Measurements from ENCODE around the gene VPS72.

VPS72 gene

DNA sequence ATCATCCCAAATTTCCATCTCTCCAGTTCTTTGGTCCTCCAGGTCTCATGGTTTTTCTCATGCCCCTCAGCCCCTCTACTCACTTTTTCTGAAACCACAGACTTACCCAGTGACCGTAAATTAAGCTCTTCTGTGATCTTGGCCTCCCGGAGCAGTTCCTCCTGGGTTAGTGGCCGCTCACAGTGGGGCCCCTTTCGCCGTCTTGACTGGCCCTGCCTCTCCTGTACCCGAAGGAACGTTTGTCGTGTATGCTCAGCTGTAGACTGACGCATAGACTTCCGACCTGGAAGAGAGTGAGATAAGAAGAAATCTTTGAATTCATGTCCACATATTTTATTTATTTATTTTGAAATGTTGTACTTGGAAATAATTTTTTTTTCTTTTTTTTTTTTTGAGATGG, 5.8 kb downstream of the VPS72 start:
- no peak for DNase-seq (ENCODE audit: low read depth in 2 of 2)

DNA sequence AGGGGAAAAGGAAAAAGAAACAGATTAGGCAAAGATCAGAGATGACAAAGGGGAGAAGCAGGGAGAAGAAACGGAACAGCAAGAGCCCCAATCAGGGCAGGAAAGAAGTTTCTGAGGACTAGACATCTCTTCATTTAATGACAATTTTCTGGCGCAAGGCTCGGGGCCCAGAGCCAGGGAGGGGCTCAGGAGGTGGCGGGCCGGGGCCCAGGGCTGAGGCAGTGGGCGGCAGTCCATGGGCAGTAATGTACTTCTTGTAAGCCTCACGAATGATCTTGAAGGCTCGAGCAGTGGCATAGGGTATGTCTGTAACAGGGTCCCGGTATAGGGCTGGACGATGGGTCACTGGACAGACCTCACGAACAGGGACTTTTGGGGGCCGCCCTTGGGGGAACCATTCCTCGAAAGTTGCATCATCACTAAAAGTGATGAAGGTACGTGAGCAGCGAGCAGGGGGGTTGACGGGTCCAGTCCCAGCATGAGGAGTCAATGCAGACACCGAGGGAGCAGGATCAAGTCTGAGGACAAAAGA, 13.4 kb downstream of the VPS72 start:
- no peak for DNase-seq (ENCODE audit: low read depth in 2 of 2)

DNA sequence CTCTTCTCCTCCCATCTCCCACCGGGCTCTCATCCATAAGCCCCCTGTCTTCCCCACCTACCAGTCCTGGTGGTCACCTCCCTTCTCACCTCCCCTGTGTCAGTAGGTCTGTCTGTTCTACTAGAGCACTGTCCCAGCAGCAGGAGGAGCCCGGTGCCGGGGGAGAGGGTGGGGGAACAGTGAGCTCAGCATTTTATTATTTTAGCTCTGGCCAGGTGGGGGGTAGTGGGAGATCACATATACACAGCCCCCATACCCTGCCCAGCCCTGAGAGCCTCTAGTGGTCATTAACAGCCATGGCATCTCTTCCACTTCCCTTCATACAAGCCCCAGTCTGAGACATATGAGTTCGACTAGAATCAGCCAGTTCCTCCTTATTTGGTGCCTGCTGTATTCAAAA, 14.1 kb downstream of the VPS72 start, which contains the start of gene TMOD4:
Gene TMOD4, minus strand, starts transcription at position 119 of the 400 bp plus-strand sequence. CDS start 1,106 bp downstream, outside the sequence.
- DNase-seq (ENCODE audit: low read depth in 2 of 2), result no peak

DNA sequence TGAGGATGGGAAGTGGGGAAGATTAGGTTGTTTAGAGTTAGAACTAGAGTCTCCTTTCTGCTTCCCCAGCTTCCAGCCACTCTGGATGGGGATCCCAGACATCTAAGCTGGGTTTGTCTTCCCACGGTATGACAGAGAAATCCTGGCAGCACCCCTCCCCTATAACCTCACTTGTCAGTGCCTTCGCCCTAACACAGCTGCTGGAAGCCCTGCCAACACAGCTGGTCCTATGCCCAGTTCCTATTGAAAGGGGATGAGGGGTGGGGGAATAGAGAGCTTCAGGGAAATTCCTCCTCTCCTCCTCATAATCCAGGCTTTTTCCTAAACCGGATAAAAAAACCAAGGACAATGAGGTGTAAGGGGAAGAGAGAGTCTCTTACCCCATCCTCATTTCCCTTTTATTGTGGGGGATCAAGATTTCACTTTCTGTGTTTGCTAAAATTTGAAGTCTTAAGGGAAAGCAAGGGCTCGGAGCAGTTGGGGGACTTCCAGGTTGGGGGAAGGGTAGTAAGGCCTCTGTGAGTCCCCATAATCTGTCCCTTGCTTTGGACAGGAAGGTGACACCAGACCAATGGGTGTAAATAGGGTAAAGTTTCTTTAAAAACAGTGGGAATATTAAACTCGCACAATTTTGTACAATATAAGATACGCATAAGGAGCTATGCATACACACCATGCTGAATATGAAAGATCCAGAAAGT, 14.8 kb downstream of the VPS72 start:
- no peak for DNase-seq (ENCODE audit: low read depth in 2 of 2)

DNA sequence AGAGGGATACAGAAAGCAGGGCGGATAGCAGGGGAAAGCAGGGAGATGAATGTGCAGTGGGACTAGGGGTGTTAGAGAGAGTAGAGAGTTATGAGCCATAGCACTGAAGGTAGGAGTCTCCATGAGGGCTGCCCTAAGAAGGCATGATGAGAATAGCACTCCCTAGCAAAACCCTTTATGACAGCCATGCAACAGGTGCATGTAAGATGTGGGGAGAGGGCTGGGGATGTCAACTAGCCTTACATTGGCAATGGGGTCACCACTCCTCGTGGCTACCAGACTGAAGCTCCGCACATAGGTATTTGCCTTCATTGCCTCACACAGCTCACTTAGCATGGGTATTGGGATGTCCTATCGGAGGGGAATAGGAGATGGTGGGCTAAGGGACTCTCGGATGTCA, 18.8 kb downstream of the VPS72 start:
- DNase-seq (ENCODE audit: low read depth in 2 of 2), result no peak

DNA sequence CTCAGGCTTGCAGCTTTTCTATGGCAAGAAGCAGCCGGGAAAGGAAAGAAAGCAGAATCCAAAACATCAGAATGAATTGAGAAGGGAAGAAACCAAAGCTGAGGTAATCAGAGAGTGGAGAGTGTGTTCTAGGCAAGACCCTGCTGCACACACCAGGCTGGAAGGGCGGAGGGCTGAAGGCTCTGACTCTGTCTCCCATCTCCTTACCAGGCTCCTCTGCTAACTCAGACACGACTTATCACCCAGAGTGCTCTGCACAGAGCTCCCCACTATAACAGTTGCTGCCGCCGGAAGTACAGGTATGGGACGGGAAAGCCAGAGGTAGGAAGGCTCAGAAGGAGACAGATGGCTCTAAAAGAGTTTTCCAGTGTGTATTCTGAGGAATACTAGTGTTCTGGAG, 22.9 kb downstream of the VPS72 start:
- no peak for DNase-seq (ENCODE audit: low read depth in 2 of 2)

DNA sequence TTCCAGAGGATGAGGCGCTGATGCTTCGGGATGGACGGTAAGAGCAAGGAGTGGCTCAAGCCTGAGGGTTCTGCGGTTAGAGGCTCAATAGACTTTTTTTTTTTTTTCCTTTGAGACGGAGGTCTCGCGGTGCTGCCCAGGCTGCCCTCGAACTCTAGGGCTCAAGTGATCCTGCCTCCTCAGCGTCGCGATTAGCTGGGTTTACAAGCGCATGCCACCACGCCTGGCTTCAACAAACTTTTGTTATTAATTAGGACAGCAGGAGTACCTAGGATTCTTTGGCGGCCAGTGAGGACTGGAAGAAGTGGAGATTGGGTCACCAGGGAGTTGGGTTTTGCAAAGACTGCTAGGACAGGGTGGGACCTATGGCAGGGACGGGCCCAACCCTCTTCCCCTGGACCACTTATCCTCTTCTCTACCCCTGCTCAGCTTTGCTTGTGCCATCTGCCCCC, 23.5 kb downstream of the VPS72 start:
- no peak for DNase-seq (ENCODE audit: low read depth in 2 of 2)

DNA sequence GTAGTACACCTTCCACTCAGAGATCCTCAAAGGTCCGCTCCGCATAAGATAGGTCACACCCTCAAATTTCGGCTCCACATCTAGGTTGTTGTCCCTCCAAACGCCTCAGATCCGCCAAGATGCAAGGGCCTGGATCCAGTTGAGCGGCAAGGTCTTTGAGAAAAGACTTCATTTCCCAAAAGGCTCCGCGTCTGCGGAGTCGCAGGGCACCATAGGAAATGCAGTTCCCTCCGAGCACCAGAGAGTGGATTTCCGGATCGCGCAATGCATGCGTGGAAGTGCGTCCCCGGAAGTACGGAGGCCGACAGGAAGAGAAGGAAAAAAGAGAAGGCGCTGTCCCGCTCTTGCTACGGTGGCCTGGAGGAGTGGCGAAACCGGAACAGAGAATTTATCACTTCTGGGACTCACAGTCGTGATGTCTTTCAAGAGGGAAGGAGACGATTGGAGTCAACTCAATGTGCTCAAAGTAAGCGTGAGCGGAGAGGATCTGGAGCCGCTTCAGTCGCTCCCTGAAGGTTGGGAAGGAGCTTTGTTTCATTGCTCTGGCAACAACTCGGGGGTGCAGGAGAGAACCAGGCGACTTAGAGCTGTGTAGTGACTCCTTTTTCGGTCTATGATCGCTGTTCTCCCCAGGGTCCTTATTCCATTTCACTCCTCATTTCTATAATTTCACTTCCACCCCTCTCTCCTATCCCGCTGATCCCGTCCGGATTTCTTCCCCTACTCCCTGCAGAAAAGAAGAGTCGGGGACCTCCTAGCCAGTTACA, 24.1 kb downstream of the VPS72 start, which contains the start of the genes LYSMD1 and SCNM1:
Gene LYSMD1, minus strand, starts transcription at position 165 of the 767 bp plus-strand sequence. CDS start 644 bp downstream, outside the sequence.
Gene SCNM1, plus strand, starts transcription at position 407 of the 767 bp plus-strand sequence. Its CDS starts 9 bp downstream, at position 416.
- peak; percentile 84 to 92 for DNase-seq (ENCODE audit: low read depth in 2 of 2)

DNA sequence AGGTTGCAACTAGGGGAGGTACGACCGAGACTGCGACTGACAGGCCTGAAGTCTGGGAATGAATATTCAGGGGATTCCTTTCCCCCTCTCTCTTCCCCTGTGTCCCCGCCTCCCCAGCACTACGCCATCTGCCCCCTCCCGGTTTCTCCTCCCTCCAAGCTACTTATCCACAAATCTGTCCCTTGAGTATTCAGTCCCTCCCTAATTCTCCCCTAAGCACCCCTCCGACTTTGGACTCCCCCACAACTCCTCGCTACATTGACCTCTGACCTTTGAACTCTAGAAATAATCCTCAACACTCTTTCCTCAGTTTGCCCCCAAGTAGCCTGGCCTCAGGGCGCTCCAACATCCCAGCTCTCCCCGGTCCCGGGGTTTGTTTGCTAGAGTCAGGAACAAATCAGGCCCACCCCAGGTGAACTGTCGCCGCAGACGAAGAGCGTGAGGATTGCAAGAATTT, 24.7 kb downstream of the VPS72 start:
- DNase-seq (ENCODE audit: low read depth in 2 of 2), result no peak

DNA sequence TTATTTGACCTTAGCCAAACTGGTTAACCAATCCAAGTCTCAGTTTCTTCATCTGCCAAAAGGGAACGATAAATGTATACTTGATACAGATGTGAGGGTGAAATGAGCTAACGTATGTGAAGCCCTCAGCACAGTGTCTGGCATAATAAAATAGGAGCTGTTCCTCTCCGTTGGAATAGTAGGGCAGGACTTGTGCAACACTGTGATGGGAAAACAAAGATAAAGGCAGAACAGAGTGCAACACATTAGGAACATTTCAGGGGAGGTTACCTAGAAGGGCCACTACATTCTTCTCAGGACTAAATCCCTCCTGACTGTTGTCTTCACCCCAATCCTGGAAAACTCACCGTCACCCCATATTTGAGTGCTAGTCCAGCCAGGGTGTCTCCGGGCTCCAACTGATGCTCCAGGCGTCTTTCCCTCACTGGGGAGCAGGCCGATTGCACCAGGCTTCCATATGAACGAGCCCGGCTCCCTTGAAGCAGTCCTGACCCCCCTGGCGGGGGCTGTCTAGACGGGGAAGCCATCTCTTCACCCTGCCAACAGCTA, 25.2 kb downstream of the VPS72 start:
- DNase-seq (ENCODE audit: low read depth in 2 of 2), result no peak

DNA sequence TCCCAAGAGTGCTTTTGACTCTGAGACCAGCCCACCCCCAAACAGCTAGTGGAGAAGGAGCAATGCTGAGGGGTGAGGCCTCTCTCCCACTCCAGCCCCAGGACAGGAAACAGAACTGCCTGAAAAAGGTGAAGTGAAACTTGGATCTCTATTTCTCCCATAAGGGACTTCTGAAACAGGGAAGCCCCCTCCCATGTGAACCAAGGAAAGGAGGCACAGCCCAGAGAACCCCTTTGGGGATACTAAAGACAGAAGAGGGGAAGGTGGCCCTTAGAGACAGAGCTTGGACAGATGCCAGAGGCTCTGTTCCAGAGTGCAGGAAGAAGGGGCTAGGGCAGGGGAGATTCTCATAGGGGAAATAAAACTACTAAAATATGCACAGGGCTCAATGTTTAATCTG, 30.6 kb downstream of the VPS72 start:
- DNase-seq (ENCODE audit: low read depth in 2 of 2), result no peak

DNA sequence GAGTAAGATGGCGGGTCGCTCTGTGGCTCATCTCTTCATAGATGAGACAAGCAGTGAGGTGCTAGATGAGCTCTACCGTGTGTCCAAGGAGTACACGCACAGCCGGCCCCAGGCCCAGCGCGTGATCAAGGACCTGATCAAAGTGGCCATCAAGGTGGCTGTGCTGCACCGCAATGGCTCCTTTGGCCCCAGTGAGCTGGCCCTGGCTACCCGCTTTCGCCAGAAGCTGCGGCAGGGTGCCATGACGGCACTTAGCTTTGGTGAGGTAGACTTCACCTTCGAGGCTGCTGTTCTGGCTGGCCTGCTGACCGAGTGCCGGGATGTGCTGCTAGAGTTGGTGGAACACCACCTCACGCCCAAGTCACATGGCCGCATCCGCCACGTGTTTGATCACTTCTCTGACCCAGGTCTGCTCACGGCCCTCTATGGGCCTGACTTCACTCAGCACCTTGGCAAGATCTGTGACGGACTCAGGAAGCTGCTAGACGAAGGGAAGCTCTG, 31.2 kb downstream of the VPS72 start:
- no peak for DNase-seq (ENCODE audit: low read depth in 2 of 2)

DNA sequence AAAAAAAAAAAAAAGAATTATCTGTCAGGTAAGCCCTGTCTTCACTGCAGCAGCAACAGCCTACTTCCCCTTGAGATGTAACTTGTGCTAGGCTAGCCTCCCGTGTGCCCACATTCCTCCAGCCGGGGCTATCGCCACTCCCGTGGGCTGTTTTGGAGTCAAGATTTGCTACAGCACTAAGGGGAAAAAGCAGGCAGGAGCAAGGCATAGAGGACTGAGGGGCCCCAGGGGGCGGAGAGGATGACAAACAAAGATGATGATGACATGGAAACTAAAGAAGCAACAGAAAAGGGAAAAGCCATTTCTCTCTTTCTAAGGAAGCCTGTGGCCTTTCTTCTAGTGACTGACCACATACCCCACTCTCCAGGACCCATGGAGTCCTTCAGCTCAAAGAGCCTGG, 31.7 kb downstream of the VPS72 start:
- DNase-seq (ENCODE audit: low read depth in 2 of 2), result peak; percentile 30 to 51

DNA sequence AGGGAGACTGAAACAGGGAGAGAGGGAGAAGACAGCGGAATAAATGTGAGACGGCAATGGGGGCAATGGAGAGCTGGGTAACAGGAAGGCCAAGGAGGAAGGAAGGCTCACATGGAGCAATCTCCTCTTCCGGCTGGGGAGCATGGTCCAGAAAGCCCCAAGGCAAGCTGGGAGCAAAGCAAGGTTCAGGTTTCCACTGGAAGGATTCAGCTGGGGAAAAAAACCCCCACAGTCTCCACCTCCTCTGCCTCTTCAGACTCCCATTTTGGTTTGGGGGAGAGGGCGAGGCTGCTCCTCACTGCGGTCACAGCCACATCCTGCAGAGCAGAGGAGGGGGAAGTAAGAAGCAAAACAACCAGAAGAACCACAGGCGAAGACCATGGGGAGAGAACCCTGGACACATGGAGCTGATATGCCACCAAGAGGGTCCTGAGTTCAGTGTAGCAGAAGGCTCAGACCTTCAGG, 32.9 kb downstream of the VPS72 start:
- DNase-seq (ENCODE audit: low read depth in 2 of 2), result peak in 1 of 2 donors; percentile 24

DNA sequence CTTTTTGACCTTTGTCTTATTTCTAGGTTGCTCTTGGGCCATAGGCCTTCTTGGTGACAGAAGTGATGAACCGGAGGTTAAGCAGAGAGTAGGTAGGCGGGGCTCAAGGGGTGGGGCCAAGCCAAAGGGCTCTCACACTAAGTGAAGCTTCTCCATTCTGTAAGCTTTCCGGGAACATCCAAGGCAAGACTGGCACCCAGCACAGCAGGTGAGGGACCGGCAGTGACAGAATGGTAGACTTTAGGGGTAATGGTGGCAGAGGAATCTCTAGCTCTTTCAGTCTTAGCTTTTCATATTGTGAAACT, 33.5 kb downstream of the VPS72 start, which contains the start of gene TNFAIP8L2:
Gene TNFAIP8L2, plus strand, starts transcription at position 135 of the 305 bp plus-strand sequence. CDS start 2,049 bp downstream, outside the sequence.
- DNase-seq (ENCODE audit: low read depth in 2 of 2), result peak; percentile 54 to 70

DNA sequence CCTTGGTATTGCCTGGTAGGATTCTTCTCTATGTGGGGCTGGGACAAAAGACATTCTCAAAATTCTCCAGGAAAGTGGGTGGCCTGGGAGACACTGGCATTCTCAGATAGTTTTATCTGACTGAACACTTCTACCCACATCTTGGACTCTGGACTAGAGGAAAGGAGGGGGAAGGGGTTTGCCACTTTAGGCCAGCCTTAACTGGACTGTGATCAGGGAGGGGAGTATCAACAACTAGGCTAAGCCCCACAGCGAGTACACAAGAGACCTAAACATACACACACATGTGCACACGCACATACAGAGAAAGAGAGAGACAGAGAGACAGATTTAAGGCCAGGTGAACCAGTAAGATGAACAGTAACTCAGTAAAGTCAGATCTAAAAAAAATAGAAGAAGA, 42.3 kb downstream of the VPS72 start:
- DNase-seq (ENCODE audit: low read depth in 2 of 2), result no peak

DNA sequence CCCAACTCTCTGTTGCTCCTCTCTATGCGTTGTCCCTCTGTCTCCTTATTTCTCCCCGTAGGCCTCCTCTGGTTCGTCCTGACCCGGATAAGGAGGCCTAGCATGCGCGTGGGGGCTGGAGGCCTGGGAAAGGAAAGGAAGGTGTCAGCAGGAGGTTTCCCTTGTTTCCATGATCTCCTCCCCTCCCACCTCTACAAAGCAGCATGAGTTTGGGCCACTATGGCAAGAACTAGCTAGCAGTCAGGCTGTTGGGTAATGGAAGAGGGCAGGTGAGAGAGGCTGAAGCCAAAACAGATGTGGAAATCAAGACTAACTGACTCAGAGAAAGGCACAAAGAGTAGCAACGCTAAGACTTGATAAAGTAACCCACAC, 42.9 kb downstream of the VPS72 start:
- DNase-seq (ENCODE audit: low read depth in 2 of 2), result no peak

DNA sequence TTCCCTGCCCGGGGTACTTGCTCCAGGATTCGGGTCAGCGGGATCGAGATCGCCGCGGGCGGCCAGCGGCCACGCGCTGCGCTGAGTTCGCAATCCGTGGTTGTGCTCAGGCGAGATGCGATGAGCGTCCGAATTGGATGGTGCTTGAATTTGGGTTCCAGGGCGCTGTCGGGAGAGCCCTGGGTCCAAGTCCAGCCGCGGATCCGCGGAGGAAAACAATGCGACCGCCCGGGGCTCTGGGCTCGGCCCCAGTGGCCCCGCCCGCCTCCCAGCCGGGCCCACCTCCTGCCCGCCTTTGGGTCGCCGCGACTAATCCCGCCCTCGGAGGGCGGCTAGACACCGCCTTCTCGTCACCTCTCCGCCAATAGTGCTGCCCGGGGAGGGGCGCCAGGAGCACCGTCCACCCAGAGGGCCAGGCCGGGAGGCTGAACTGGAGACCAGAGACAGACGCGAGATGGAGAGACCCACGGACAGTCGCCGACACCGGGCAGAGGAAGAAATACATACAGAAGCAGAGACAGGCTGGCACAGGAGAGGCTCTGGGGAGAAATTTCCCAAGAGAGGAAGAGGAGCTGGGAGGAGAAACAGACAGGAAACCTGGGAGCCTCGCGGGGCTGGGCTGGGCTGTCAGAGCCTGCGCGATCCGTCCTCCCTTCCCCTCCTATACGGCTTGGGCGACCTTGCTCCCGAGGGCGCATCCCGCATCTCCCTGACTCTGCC, 43.4 kb downstream of the VPS72 start, which contains the start of gene SEMA6C:
Gene SEMA6C, minus strand, starts transcription at position 220 of the 720 bp plus-strand sequence. CDS start 4,010 bp downstream, outside the sequence.
- peak; percentile 69 to 81 for DNase-seq (ENCODE audit: low read depth in 2 of 2)

DNA sequence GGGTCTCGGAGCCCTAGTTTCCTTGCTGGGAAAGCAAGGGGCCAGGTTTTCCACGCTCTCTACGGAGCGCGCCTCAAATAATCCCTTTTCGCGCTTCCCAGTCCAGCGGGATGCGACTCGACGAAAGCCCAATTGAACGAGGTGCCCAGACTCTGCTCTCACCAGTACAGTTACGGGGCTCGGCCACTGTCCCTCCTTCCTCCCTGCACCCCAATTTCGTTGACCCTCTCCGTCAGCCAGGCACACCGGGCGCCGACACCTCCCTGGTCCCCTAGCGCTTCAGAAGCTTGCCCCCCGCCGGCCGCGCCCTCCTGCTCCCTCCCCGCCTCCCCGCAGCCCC, 44.0 kb downstream of the VPS72 start:
- no peak for DNase-seq (ENCODE audit: low read depth in 2 of 2)

DNA sequence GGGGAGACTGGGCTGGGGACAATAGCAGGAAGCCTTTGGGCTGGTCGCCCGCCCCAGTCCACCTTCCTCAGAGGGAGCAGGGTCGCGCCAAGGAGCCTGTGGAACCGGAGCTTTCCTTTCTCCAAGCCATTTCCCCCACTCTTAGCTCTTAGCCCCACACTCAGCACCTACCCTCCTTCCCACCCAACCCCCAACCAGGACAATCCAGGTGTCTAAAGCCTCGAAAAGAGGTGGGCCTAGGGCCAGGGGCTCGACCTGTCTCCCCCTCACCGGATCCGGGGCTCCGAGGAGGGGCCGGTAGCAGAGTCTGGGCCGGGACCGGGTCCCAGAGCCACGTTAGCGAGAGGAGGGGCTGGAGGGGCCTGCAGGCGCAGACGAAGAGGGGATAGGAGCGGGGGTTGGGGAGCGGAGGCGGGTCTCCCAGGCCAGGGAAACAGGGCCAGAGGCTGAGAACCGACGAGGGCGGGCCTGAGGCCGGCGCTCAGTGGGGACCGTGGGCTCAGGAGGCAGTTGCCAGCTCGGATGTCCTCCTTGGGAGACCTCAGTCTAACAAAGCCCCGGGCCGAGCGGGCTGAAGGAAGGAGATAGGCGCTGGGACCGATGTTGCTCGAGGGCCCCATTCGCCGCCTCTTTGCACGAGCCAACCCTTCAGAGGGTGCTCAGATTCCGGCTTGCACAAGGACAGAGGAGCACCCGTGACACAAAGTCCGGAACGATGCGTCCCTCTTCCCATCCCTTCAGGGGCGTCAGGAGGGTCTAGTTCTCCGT, 44.5 kb downstream of the VPS72 start:
- DNase-seq (ENCODE audit: low read depth in 2 of 2), result no peak

Data from stimulated activated CD4-positive, alpha-beta T cell treated with anti-CD3 and anti-CD28 coated beads, Interleukin-1b, Interleukin-23, amount 100 ng/mL, for 4 hours (primary cell).